ENCODE data around the gene STPG1.
A peak's percentile ranks its signal among the peaks of the same experiment; 100 is the strongest.

STPG1 gene

DNA sequence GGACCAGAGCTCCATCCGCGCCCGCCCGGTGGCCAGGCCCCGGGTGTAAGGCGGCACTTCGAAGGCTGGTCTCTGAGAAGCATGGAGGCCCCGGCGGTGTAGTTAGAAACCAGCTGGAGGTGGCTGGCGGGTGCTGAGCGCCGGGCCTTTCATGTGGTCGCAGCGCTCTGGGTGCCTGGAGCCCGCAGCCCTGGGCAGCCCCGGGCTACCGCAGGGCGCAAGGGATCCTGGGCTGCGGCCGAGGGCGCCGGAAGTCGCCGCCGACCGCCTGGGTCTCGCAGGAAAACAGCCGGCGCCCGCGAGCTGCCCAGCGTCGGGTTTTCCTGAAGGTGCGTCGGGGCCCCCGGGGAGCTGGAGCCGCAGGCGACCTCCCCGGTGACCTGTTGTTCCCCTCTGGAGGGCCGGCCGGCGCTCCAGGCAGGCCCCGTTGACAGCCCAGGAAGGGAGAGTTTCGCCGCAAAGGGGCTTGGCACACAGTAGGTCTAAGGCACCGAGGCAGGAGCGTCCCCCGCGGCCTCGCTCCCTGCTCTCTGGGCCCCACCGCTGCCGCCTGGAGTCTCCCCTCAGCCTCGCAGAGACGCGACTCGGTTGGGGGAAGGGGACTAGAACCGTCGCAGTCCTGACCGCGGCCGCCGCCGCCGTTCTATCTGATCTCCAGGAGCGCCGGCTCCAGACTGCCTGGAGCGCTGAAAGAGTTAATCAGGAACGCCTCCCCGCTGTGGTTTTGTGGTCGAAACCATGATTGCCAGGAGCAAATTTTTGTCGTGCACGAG, 91.7 kb downstream of the STPG1 start:
- peak; percentile 63 to 78 for DNase-seq (ENCODE audit: low read depth in 2 of 2)
- TF ChIP-seq, protein P1, sequence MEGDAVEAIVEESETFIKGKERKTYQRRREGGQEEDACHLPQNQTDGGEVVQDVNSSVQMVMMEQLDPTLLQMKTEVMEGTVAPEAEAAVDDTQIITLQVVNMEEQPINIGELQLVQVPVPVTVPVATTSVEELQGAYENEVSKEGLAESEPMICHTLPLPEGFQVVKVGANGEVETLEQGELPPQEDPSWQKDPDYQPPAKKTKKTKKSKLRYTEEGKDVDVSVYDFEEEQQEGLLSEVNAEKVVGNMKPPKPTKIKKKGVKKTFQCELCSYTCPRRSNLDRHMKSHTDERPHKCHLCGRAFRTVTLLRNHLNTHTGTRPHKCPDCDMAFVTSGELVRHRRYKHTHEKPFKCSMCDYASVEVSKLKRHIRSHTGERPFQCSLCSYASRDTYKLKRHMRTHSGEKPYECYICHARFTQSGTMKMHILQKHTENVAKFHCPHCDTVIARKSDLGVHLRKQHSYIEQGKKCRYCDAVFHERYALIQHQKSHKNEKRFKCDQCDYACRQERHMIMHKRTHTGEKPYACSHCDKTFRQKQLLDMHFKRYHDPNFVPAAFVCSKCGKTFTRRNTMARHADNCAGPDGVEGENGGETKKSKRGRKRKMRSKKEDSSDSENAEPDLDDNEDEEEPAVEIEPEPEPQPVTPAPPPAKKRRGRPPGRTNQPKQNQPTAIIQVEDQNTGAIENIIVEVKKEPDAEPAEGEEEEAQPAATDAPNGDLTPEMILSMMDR (IDR thresholded peaks at IDR 0.05; ENCODE audit: low read depth, low read length) = no peak

DNA sequence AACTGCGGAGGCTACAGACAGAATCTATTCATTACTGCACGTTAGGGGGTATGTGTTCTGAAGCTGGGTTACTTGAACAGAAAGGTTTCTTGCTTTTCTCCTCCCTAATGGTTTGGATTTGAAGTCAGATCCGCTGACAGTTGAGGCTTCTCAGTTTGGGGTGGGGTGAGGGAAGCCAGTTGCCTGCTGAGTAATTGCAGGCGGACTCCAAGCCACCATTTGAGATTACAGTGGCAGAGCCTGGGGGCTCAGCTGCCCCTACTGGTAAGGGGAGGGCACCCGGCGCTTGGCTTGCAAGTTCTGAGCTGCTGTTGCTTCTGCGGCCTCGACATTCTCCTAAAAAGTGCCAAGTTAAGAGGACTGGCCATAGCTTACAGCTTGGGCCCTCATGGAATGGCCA, 92.5 kb downstream of the STPG1 start:
- H3K4me3 ChIP-seq (replicated peaks in 1 of 2; ENCODE audit: low read depth in 2 of 2, low read length in 2 of 2) = no peak overlapping the region
- TF ChIP-seq, protein P1 (IDR thresholded peaks at IDR 0.05; ENCODE audit: low read depth, low read length) = no peak
- no peak for DNase-seq (ENCODE audit: low read depth in 2 of 2)

More for the DNA sequence above, 91.7 kb downstream of the STPG1 start:
- H3K4me3 ChIP-seq (replicated peaks in 1 of 2; ENCODE audit: low read depth in 2 of 2, low read length in 2 of 2) = peak overlapping the region; percentile 36 to 52

DNA sequence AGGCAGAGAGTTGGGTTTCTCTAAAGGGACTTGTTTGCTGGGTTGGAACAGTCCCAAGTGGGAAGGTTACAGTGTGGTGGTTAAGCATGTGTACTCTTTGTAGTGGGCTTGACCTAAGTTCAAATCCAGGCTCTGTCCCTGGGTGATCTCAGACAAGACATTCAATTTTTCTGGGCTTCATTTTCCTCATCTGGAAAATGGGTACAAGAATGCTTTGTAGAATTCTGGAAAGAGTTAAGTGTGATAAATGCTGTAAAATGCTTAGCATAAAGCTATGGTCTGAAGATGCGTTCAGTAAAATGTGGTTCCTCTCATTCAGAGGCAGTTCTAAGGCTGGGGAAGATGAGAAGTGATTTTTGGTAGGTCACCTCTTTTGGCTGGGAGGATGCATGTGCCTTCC, 93.6 kb downstream of the STPG1 start:
- no peak overlapping the region for H3K4me3 ChIP-seq (replicated peaks in 1 of 2; ENCODE audit: low read depth in 2 of 2, low read length in 2 of 2)
- TF ChIP-seq, protein P1 (IDR thresholded peaks at IDR 0.05; ENCODE audit: low read depth, low read length) = no peak
- DNase-seq (ENCODE audit: low read depth in 2 of 2) = no peak

DNA sequence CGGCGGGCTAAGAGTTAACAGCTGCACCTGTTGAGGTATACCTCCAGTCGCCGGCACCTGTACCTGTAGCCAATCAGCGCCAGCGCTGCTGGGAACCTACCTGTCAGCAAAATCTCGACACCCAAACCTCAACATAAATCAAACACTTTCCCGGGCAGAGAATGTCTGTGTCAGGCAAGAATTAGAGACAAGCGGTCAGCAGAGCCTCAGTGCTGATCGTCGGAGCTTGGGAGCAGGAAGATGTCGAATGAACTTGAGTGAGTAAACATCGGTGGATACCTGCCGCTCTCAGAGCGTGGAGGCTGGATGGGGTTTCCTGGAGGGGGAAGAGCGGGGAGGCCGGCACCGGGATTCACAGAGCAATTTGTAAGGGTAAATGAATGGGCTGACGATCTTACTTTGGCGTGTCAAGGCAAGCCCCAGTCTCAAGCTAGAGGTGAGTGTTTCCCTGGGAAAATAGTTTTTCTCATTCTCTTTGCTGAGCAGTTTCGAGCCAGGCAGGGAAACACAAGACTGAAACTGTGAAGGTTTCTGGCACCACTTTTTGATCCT, 94.2 kb downstream of the STPG1 start, which contains the start of gene GRHL3:
GRHL3 (plus strand) TSS at position 46 of the 552 bp plus-strand sequence; CDS start at position 241, 195 bp downstream.
- TF ChIP-seq, protein P1 (IDR thresholded peaks at IDR 0.05; ENCODE audit: low read depth, low read length) = no peak
- peak in 1 of 2 donors; percentile 6 for DNase-seq (ENCODE audit: low read depth in 2 of 2)
- H3K4me3 ChIP-seq (replicated peaks in 1 of 2; ENCODE audit: low read depth in 2 of 2, low read length in 2 of 2) = no peak within 1 kb of the TSS

DNA sequence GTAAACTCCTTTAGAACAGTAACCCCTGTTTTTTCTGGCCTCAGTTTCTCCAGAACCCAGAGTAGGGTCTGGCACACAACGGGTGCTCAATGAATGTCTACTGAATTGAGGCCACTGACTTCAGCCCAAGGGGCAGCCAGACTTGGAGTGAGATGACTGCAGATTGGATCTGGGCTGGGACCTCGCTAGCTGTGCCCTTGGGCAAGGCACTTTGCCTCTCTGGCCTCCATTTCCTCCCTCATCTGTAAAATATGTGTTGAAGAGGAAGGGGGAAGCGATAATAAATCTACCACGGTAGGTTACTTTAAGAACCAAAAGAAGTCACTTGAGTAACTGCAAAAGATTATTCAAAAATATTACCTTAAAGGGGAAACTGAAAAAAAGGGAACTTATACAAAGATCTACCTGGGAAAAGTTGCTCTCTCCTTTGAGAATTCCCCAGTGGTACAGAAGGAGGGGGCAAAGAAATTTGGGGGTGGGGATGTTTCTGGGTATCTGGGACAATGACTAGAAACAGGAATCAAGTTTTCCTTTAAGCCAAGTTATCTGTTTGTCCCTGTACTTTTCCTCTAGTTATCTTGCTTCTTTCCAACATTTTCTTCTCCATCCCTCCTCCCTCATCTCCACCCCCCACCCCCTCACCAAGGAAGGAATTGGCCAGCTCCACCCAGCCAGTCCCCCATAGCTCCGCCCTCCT, 94.8 kb downstream of the STPG1 start:
- DNase-seq (ENCODE audit: low read depth in 2 of 2) = no peak
- H3K4me3 ChIP-seq (replicated peaks in 1 of 2; ENCODE audit: low read depth in 2 of 2, low read length in 2 of 2) = no peak overlapping the region
- TF ChIP-seq, protein P1 (IDR thresholded peaks at IDR 0.05; ENCODE audit: low read depth, low read length) = no peak

DNA sequence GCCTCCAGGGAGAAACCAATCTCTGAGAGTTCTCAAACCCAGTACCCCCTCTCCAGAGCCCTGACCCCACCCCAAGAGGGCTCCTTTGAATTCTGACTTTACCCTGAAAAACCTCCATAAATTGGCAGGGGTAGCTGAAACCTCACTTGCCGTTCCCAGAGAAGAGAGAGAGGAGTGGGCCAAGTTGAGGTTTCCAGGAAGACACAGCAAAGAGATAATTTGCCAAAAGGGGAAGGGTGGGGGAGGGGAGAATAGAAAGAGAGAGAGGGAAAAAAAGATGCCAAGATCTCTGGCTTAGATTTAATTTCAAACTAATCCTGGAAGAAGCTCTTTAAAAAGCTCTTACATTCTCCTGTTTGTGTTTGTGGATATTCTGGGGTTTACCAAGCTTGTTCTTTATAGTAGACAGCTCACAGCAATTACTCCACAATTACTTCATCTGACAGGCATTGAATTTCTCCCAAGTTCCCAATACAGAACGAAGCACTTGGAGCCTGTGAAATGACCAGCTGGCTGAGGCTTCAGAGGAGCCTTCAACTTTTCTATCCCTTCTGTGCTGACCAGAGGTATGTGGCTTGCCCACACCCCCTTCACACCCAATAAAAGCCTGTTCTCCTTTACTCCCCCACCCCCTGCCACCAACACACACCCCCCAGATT, 95.5 kb downstream of the STPG1 start:
- peak; percentile 19 to 59 for DNase-seq (ENCODE audit: low read depth in 2 of 2)
- no peak overlapping the region for H3K4me3 ChIP-seq (replicated peaks in 1 of 2; ENCODE audit: low read depth in 2 of 2, low read length in 2 of 2)
- TF ChIP-seq, protein P1 (IDR thresholded peaks at IDR 0.05; ENCODE audit: low read depth, low read length) = no peak

Data from cardiac fibroblast (primary cell).